ENCODE data around the gene DOCK3.
"Not testable (repeated sequence)": the region's sequence is repeated elsewhere in the genome, so short reads cannot be mapped to it uniquely, and the experiment has no call there.

DOCK3 gene

GRCh38 chr3:51340989-51341636, 666.4 kb downstream of the DOCK3 start:
- DNase-seq, result no peak

DNA sequence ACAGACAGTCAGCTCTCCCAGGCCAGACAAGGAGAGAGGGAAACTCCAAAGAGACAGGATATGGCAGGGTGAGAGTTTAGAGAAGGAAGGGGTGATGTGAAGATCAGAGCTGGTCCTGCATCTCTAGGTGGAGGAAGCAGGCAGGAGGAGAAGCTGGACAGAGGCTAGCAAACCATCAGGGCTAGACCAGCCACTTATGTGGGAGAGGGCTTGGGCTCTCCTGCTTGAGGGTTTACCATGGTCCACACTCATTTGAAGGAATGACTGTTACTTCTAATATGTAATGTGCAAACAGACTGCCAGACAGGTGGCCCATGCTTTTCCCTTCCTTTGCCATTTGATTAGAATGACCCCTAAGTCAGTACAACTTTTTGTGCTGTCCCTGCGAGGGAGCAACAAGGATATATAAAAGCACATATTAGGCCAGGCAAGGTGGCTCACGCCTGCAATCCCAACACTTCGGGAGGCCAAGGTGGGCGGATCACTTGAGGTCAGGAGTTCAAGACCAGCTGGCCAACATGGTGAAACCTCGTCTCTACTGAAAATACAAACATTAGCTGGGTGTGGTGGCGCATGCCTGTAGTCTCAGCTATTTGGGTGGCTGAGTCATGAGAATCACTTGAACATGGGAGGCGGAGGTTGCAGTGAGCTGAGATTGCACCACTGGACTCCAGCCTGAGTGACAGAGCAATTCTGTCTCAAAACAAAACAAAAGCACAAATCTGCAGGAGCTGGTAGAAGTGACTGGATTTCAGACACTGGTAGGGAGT, 669.4 kb downstream of the DOCK3 start:
- DNase-seq, result no peak

DNA sequence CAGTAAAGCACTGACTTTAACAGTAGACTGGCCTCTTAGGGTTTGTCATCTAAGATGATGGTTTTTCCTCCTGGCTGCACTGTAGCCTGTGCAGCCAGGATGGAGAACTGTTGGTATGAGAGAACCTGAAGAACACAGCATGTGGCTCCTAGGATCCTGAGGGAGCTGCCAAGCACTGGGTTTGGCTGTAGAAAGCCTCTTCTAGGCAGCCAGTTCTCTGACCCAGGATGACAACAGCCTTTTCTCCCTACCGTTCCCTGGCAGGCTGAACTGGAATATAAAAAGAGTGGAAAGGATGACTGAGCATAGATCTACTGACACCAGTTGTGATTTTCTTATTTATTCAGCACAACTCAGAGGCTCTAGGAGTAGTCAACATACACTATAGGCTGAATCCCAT, 676.0 kb downstream of the DOCK3 start:
- no peak for DNase-seq

DNA sequence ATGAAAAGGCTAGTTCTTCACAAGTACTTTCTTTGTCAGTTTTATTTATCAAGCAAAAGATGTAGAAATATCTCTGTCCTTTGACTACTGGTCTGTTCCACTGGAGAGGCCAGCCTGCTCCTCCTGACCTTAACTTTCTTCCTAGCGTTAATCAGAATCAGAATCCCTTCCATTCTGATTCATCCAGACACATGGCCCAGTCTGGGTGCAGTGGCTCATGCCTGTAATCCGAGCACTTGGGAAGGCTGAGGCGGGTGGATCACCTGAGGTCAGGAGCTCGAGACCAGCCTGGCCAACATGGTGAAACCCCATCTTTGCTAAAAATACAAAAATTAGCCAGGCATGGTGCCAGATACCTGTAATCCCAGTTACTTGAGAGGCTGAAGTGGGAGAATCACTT, 678.4 kb downstream of the DOCK3 start:
- DNase-seq, result no peak

DNA sequence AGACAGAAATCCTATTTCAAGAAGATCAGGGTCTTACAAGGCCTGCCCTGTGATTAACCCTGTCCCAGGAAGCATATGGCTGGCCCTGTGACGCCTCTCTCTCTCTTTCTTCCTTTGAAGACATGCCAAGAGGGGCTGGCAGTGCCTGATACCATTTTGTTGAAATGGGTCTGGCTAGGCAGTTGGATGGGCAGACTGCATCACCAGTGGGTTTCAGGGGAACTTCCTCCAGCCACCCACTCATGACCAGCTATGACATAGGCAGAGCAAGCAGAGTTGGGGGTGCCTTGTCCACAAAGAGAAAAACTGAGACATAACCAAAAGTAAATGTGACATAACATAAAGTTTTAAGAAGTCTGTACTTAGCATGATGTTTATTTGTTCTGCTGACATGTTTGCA, 679.0 kb downstream of the DOCK3 start:
- DNase-seq, result no peak

DNA sequence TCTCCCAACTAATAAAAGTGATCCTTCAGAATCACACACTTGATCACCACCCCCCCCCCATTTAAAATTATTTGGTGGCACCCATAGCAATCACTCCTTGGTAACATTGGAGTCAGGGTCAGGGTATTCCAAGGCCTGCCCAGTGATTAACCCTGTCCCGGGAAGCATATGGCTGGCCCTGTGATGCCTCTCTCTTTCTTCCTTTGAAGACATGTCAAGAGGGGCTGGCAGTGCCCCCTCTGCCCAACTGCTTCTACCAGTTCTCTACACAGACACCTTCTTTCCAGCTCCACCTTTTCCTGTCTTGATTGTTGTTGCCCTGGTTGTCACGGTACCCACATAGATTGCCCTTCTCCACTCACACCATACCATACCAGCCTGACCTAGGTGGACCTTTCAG, 679.4 kb downstream of the DOCK3 start:
- no peak for DNase-seq

DNA sequence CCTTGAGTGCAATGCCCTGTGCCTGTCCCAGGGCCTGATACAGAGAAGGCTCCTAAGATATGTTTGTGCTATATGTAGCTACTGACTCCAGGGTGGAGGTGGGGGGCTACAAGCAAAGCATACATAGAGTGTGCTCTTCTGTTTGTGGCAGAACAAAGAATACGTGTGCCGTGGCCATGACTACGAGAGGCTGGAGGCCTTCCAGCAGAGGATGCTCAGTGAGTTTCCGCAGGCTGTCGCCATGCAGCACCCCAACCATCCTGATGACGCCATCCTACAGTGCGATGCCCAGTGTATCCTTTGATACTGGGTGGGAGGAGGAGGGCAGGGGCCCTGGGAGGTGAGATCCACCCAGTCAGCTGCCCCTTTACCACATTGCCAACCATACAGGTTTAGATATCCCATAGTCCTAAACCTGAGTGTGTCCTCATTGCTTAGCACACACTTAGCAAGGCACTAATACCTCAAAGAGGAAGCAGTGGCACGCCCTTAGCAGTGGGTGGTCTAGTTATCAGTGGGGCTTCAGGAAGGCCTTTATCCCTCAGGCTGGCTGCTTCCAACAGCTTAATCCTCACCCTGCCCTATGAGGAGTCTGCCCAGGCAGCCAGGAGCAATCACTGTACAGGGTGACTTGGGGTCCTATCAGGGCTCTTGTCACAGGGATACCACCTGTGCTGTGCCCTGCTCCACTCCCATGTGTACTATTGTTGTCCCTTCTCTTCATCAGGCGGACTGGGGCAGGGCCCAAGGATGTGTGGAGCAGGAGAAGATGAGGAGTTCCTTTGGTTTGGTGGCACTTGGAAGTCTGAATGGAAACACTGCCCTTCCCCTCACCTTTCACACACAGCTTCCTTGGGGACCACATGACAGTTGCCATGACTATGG, 680.2 kb downstream of the DOCK3 start:
- no peak for DNase-seq

- DNase-seq, result no peak
These were observed 681.3 kb downstream of the DOCK3 start for GRCh38 chr3:51355891-51356578.

GRCh38 chr3:51357856-51358255, 683.1 kb downstream of the DOCK3 start:
- no peak for DNase-seq

- DNase-seq, result no peak
These were observed 684.3 kb downstream of the DOCK3 start for GRCh38 chr3:51358981-51359380.

DNA sequence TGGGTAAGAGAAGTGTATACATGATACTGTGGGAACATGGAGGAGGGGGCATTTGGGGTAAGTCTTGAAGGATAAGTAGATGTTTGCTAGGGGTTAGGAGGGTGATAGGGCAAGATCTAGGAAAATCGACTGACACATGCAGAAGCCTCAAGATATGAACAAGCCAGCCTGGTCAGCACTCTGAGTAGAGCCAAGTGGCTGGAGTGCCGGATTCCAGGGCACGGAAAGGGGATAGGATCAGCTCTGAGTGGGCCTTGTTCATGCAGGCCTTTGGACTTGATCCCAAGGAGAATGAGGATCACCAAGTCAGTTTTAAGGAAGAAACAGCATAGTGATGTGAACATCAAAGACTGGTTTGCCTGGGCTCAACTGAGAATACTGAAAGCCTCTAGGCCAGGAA, 686.1 kb downstream of the DOCK3 start:
- DNase-seq, result no peak

DNA sequence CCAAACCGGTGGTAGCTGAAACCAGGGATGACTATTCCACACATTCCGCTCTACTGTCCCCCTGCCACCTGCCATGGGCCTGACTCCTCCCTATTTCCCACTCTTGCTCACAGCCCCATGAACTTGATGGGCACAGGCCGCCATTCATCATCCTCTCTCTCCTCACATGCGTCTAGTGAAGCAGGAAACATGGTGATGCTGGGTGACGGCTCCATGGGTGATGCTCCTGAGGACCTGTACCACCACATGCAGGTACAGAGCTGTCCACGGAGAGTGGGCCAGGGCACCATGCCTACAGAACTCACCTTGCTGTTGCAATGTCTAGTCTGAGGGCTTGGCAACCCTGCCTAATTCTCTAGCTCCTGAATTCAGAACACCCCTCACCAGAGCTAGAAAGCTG, 687.0 kb downstream of the DOCK3 start:
- DNase-seq, result no peak

- no peak for DNase-seq
These were observed 687.7 kb downstream of the DOCK3 start for GRCh38 chr3:51362476-51362875.

GRCh38 chr3:51368276-51368675, 693.5 kb downstream of the DOCK3 start:
- not testable (repeated sequence) for DNase-seq

GRCh38 chr3:51371943-51372557, 697.3 kb downstream of the DOCK3 start:
- DNase-seq, result peak; percentile 42

- DNase-seq, result no peak
These were observed 699.1 kb downstream of the DOCK3 start for GRCh38 chr3:51373658-51374421.

- DNase-seq, result no peak
These were observed 699.7 kb downstream of the DOCK3 start for GRCh38 chr3:51374456-51374855.

- no peak for DNase-seq
These were observed 700.4 kb downstream of the DOCK3 start for GRCh38 chr3:51375136-51375535.

GRCh38 chr3:51375571-51375970, 700.8 kb downstream of the DOCK3 start:
- DNase-seq, result no peak

DNA sequence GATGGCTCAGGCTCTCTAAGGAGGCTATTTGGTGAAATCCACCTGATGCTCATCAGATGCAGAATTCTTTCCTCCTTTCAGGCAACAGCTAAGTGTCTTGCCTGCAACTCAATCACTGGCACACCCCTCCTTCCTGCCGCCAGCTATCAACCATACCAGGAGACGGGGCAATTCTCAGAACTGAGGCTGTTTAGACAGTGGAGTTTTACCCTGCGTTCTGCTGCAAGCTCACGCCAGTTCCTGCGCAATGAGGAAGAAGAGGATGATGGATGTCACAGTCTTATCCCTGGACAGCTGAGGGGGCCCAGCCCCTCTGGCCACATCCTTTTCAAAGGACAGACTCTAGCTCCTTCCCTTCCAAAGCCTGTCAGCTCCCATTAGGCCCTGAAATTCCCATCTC, 703.3 kb downstream of the DOCK3 start:
- DNase-seq, result no peak

- no peak for DNase-seq
These were observed 704.0 kb downstream of the DOCK3 start for GRCh38 chr3:51378726-51379125.

DNA sequence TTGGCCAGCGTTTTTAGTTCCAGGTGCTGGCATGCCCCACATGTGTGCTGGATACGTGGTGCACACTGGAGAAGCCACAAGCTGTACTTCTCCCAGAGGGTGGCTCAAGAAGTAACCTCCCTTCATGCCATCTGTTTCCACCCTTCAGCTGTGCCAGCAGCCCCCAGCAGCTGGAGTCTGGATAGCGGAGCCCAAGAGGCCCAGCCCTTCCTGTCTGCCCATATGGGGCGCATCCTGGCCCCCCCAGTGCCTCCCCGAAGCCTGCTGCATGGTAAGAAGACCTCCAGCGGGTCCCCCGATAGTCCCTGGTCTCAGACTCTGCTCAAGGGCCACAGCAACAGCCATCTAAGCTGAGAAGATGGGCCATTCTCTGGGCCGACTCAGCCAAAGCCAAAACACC, 704.6 kb downstream of the DOCK3 start:
- DNase-seq, result no peak

All from NCI-H2171 (cell line).